Left ventricle myocardium inferior (tissue), 1 donor: ENCODE measurements around the gene AKAP6. TPM values are rescaled to one million over a fixed set of nuclear protein-coding genes. Genes with fewer than 3 reads are reported as not detected.

ENCODE experiments used
- DNase-seq: peaks from one replicate; pipeline ENCODE4 v3.0.0-alpha.2; 2020
- H3K27ac ChIP-seq: fragments of 200-600 bp; replicated peaks from 2 replicates; pipeline ENCODE4 v1.8.0; 2021
- H3K27me3 ChIP-seq: fragments of 200-600 bp; 2 replicates; pipeline ENCODE4 v1.8.0; 2021; ENCODE audit warnings: low read depth
- H3K36me3 ChIP-seq: fragments of 200-600 bp; 2 replicates; pipeline ENCODE4 v1.8.0; 2021
- H3K4me1 ChIP-seq: fragments of 200-600 bp; 2 replicates; pipeline ENCODE4 v1.8.0; 2021
- H3K4me3 ChIP-seq: fragments of 200-600 bp; 2 replicates; pipeline ENCODE4 v1.8.0; 2021; ENCODE audit warnings: mild to moderate bottlenecking, moderate library complexity
- H3K9me3 ChIP-seq: fragments of 200-600 bp; replicated peaks from 2 replicates; pipeline ENCODE4 v1.8.0; 2021
- CTCF ChIP-seq: fragments of 200-600 bp; IDR thresholded peaks from 2 replicates; pipeline ENCODE4 v1.8.0; 2021; ENCODE audit warnings: antibody characterized with exemption, mild to moderate bottlenecking, borderline replicate concordance
- intact Hi-C: fragments of 100-400 bp; cut with micrococcal nuclease; formaldehyde crosslinking; loops from one replicate; pipeline ENCODE4 v1.11.0; 2022
- total RNA-seq: library from RNA; stranded (reverse); fragmentation: NEBNext Ultra II Directional; extraction: Animal tissue kit (Norgen Biotek cat#: 25700); gene quantifications from one replicate; pipeline ENCODE4 v1.2.1, GENCODE V29; 2021
- donor health status: DM: no; HTN: yes; CAD: no; lungs with severe emphysema.

The AKAP6 gene
- total RNA-seq, 1 donor from 2014 or later = 218 TPM

DNA sequence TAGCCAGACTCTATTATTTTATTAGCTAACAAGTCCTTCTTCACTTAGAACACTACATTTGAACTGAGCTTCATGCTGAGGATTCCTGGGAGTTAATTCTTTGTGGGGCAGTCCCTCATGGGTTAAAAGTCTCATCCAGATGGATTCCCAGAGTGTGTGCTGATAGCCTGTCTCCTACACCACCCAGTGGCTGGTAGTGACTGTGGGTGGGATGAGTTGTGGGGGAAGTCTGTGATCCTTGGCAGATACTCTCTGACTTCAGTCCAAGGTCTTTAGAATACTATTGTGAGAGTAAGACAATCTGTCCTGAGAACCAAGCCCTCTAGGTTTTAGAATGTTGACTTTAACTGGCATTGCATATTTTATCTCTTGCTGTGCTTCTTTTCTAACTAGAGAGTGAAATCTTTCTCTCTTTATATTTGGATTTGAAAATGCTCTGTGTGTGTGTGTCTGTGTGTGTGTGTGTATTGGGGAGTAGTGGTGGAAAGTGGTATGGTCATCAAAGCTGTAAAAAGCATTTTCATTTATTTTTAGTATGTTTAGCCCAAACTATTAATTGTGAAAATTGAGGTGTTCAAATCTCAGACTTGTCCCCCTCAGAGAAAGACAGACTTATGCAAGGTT lies 37.3 kb downstream of the AKAP6 start:
- H3K4me1 ChIP-seq = peaks cover 23% of the 10 kb centered on the region
- no peaks in the 10 kb centered on the region for H3K27me3 ChIP-seq
- intact Hi-C loops = no loop called here
- peak; percentile 27 for TF ChIP-seq CTCF
- no peak overlapping the region for H3K27ac ChIP-seq
- no peak overlapping the region for H3K4me3 ChIP-seq
- H3K36me3 ChIP-seq = no peaks in the 10 kb centered on the region
- H3K9me3 ChIP-seq = no peaks in the 10 kb centered on the region
- DNase-seq = no peak

DNA sequence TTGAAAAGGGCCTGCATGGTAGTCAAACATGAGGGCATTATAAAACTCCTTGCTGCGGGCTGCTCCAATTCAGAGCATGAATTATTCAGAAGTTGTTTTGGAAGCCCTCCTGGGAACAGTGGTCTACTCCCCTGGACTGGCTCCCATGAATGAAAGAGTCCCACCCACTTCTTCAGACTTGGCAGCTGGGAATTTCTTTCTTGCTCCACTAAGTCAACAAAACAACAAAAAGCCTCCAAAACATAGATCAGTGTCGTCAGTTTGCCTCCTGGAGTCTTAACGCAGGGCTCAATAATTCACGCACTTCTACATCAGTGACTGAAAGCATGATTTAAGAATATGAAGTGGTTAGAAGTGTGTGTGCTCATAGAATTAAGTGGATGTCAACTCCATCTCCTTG lies 37.9 kb downstream of the AKAP6 start:
- no peak for TF ChIP-seq CTCF
- intact Hi-C loops = no loop called here
- H3K4me1 ChIP-seq = peaks cover 23% of the 10 kb centered on the region
- DNase-seq = no peak
- no peak overlapping the region for H3K27ac ChIP-seq
- H3K36me3 ChIP-seq = no peaks in the 10 kb centered on the region
- H3K9me3 ChIP-seq = no peaks in the 10 kb centered on the region
- no peak overlapping the region for H3K4me3 ChIP-seq
- no peaks in the 10 kb centered on the region for H3K27me3 ChIP-seq

DNA sequence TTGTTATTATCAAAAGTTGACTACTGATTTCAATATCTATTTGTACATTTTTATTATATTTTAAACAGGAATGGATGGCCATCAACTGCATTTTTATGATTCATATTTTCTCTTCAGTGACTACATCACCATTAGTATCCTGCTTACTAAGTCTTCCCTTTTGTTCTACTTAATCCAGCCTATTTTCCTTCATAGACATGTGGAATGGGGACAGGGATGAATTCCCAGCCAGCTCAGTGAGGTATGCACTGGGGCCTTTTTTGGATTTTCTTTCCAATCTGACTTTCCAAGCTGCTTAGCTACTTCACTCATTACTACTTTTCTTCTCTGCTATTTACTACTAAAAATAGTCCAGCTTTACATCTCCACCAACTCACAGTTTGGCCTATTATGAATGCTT lies 38.4 kb downstream of the AKAP6 start:
- Histone ChIP-seq H3K27me3 (no peaks in the 10 kb centered on the region), H3K4me3 (no peak overlapping the region), H3K36me3 (no peaks in the 10 kb centered on the region), H3K27ac (no peak overlapping the region), H3K9me3 (no peaks in the 10 kb centered on the region), H3K4me1 (peaks cover 23% of the 10 kb centered on the region)
- TF ChIP-seq CTCF = no peak
- intact Hi-C loops = no loop called here
- no peak for DNase-seq

DNA sequence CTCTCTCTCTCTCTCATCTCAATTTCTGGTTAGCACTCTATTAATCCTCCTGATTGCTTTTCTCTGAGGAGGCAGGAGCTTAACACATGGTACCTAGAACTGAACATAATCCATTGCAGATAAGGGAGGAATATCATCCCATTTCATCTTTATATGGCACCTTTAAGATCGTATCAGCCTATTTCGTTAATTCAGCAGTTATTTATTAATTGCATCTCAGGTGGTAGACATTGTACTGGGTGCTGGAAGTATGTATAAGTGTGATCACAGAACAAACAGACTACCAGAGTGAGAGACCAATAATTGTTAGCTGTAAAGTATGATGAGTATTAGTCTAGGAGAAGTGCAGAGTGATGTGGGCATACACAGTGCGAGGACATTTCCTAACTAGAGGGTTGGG lies 39.0 kb downstream of the AKAP6 start:
- no peaks in the 10 kb centered on the region for H3K9me3 ChIP-seq
- peaks cover 23% of the 10 kb centered on the region for H3K4me1 ChIP-seq
- DNase-seq = no peak
- H3K27ac ChIP-seq = no peak overlapping the region
- no peaks in the 10 kb centered on the region for H3K27me3 ChIP-seq
- no peak overlapping the region for H3K4me3 ChIP-seq
- H3K36me3 ChIP-seq = no peaks in the 10 kb centered on the region
- TF ChIP-seq CTCF = no peak
- intact Hi-C loops = no loop called here

DNA sequence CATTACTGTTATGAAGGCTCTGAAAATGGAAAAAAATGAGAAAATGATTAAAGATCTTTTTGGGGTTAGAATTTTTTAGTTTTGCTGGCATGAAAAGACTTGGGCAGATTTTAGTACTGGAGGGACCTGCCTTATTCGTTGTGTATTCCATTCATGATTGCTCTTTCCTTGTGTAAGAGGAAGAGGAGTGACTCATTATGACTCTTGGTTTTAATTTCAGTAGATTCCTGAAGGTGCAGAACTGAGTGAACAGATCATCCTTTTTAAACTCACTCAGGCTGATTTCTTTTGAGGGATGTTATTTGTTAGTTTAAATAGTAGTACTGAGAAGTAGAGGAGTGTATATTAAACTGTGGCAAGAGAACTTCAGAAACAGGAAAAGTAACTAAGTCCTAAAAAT lies 41.6 kb downstream of the AKAP6 start:
- no peak for TF ChIP-seq CTCF
- peaks cover 23% of the 10 kb centered on the region for H3K4me1 ChIP-seq
- H3K4me3 ChIP-seq = no peak overlapping the region
- no peaks in the 10 kb centered on the region for H3K36me3 ChIP-seq
- no peak for DNase-seq
- intact Hi-C loops = no loop called here
- no peaks in the 10 kb centered on the region for H3K9me3 ChIP-seq
- H3K27me3 ChIP-seq = no peaks in the 10 kb centered on the region
- no peak overlapping the region for H3K27ac ChIP-seq
